ENCODE results near the gene GATA5.

The GATA5 gene

DNA sequence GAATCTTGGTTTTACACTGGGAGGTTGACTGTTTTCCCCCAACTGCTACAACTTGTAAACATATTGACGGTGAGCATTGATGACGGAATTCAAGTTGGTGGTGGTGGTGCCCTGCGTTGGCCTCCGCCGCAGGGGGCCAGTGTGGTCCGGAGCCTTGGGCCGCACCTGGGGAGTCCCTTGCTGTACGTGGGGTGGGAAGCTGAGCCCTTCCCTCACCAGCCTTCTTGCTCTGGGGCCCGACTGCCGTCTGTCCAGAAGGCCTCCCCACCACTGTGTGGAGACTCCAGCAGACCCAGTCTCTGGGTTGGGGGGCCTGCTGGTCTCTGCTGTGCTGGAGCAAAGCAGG is 11.4 kb downstream of the GATA5 start:
- TF ChIP-seq ZBTB7A (IDR thresholded peaks at IDR 0.05; ENCODE audit: low read depth) (no peak), YY1 (IDR thresholded peaks at IDR 0.05; ENCODE audit: low read depth) (no peak), EP300 (IDR thresholded peaks at IDR 0.05; ENCODE audit: borderline replicate concordance) (no peak), FOXM1 (IDR thresholded peaks at IDR 0.05; ENCODE audit: borderline replicate concordance, low read depth) (no peak), RAD21 (IDR thresholded peaks at IDR 0.05; ENCODE audit: low read depth) (no peak), CREB1 (IDR thresholded peaks at IDR 0.05; ENCODE audit: low read depth) (no peak), EGR1 (IDR thresholded peaks at IDR 0.05) (no peak), NFIC (IDR thresholded peaks at IDR 0.05) (no peak), CEBPB (IDR thresholded peaks at IDR 0.05) (no peak), TCF12 (IDR thresholded peaks at IDR 0.05; ENCODE audit: low read depth) (no peak), TEAD4 (IDR thresholded peaks at IDR 0.05) (no peak), TAF1 (IDR thresholded peaks at IDR 0.05; ENCODE audit: low read depth) (no peak)
- TF ChIP-seq, protein P1, sequence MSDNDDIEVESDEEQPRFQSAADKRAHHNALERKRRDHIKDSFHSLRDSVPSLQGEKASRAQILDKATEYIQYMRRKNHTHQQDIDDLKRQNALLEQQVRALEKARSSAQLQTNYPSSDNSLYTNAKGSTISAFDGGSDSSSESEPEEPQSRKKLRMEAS (IDR thresholded peaks at IDR 0.05), result no peak
- TF ChIP-seq, protein P2, sequence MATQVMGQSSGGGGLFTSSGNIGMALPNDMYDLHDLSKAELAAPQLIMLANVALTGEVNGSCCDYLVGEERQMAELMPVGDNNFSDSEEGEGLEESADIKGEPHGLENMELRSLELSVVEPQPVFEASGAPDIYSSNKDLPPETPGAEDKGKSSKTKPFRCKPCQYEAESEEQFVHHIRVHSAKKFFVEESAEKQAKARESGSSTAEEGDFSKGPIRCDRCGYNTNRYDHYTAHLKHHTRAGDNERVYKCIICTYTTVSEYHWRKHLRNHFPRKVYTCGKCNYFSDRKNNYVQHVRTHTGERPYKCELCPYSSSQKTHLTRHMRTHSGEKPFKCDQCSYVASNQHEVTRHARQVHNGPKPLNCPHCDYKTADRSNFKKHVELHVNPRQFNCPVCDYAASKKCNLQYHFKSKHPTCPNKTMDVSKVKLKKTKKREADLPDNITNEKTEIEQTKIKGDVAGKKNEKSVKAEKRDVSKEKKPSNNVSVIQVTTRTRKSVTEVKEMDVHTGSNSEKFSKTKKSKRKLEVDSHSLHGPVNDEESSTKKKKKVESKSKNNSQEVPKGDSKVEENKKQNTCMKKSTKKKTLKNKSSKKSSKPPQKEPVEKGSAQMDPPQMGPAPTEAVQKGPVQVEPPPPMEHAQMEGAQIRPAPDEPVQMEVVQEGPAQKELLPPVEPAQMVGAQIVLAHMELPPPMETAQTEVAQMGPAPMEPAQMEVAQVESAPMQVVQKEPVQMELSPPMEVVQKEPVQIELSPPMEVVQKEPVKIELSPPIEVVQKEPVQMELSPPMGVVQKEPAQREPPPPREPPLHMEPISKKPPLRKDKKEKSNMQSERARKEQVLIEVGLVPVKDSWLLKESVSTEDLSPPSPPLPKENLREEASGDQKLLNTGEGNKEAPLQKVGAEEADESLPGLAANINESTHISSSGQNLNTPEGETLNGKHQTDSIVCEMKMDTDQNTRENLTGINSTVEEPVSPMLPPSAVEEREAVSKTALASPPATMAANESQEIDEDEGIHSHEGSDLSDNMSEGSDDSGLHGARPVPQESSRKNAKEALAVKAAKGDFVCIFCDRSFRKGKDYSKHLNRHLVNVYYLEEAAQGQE (IDR thresholded peaks at IDR 0.05; ENCODE audit: low read depth), result no peak
- TF ChIP-seq, protein P3, sequence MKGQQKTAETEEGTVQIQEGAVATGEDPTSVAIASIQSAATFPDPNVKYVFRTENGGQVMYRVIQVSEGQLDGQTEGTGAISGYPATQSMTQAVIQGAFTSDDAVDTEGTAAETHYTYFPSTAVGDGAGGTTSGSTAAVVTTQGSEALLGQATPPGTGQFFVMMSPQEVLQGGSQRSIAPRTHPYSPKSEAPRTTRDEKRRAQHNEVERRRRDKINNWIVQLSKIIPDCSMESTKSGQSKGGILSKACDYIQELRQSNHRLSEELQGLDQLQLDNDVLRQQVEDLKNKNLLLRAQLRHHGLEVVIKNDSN (IDR thresholded peaks at IDR 0.05), result no peak

DNA sequence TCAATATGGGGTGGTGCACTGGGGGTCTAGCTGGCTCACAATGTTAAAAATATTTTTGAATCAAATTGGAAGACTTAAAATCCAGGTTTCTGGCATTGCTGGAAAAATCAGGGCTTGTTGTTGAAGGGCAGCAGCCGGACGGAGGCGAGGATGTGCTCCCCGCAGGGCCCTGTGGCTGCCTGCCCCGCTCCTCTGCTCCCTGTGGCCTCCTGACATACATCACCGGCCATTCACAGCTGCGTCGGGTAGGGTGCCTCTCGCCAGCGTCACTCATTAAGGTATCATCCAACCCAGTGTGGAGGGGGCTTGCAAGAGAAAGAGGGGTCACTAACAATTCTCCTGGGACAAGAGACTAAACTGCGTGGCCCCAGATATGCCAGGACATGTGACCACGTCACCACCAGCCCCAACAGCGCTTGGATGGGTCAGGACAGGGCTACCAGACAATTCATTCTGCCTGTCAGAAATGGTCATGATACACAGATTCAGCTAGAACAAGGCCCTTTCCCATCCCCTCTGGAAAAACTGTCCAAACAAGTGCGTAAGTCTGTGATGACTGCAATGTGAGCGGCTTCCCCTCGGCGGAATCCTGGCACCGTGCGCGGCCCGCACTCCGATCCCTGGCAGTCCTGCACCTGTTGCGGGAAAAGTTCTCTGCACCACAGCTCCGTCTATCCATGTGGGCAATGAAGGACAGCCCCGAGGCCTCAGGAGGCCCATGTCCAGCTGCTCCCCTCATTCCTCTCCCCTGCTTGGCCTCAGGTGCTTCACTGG is 12.0 kb downstream of the GATA5 start:
- no peak for TF ChIP-seq EP300 (IDR thresholded peaks at IDR 0.05; ENCODE audit: borderline replicate concordance)
- no peak for TF ChIP-seq RAD21 (IDR thresholded peaks at IDR 0.05; ENCODE audit: low read depth)
- TF ChIP-seq, protein P3 (IDR thresholded peaks at IDR 0.05), result no peak
- TF ChIP-seq EGR1 (IDR thresholded peaks at IDR 0.05), result no peak
- TF ChIP-seq, protein P1 (IDR thresholded peaks at IDR 0.05), result no peak
- TF ChIP-seq TAF1 (IDR thresholded peaks at IDR 0.05; ENCODE audit: low read depth), result no peak
- no peak for TF ChIP-seq TEAD4 (IDR thresholded peaks at IDR 0.05)
- no peak for TF ChIP-seq NFIC (IDR thresholded peaks at IDR 0.05)
- no peak for TF ChIP-seq TCF12 (IDR thresholded peaks at IDR 0.05; ENCODE audit: low read depth)
- TF ChIP-seq YY1 (IDR thresholded peaks at IDR 0.05; ENCODE audit: low read depth), result no peak
- TF ChIP-seq FOXM1 (IDR thresholded peaks at IDR 0.05; ENCODE audit: borderline replicate concordance, low read depth), result no peak
- TF ChIP-seq, protein P2 (IDR thresholded peaks at IDR 0.05; ENCODE audit: low read depth), result no peak
- TF ChIP-seq ZBTB7A (IDR thresholded peaks at IDR 0.05; ENCODE audit: low read depth), result no peak
- TF ChIP-seq CREB1 (IDR thresholded peaks at IDR 0.05; ENCODE audit: low read depth), result no peak
- no peak for TF ChIP-seq CEBPB (IDR thresholded peaks at IDR 0.05)

DNA sequence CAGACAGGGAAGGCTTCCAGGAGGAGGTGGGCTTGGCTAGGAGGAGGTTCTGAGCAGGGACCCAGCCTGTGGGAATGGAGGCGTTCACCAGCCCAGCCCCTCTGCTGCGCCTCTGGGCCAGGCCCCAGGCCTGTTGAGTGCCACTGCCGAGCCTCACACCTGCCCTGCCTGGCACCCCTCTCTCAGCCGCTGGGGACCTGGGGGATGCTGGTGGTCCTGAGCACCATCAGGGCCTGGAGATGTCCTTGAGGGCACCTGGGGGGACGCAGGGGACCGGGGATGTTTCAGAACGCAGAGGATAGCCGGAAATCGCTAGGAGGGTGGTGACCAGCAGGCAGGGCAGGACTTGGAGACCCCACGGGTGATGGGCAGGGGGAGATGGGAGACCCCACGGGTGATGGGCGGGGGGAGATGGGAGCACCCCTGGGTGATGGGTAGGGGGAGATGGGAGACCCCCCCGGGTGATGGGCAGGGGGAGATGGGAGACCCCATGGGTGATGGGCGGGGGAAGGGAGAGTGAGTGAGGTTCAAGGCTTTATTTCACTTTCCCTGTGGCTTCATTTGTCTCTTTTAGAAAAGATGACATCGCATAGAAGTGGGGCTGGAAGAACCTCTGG is 12.7 kb downstream of the GATA5 start:
- no peak for TF ChIP-seq CREB1 (IDR thresholded peaks at IDR 0.05; ENCODE audit: low read depth)
- no peak for TF ChIP-seq FOXM1 (IDR thresholded peaks at IDR 0.05; ENCODE audit: borderline replicate concordance, low read depth)
- no peak for TF ChIP-seq ZBTB7A (IDR thresholded peaks at IDR 0.05; ENCODE audit: low read depth)

DNA sequence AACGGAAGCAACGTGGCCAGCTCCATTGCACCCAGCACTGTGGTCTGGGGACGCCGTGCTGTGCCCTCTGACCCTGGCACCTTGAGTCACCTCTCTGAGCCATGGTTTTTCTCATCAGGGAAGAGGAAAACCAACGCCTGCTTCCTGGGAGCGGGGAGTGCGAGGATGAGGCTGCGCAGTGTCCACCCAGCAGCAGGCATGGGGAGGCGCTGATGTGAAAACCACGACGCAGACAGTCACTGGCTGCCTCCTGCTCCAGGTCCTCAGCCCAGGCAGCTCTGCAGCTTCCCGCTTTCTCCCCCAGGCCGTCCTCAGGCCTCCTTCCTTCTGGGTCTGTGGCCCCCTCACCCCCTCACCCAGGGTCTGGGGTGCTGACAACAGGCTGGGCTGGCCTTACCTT is 14.0 kb downstream of the GATA5 start:
- TF ChIP-seq, protein P2 (IDR thresholded peaks at IDR 0.05; ENCODE audit: low read depth), result no peak
- TF ChIP-seq, protein P1 (IDR thresholded peaks at IDR 0.05), result no peak
- TF ChIP-seq EP300 (IDR thresholded peaks at IDR 0.05; ENCODE audit: borderline replicate concordance) (no peak), CEBPB (IDR thresholded peaks at IDR 0.05) (no peak), EGR1 (IDR thresholded peaks at IDR 0.05) (no peak), TAF1 (IDR thresholded peaks at IDR 0.05; ENCODE audit: low read depth) (no peak), TEAD4 (IDR thresholded peaks at IDR 0.05) (no peak), YY1 (IDR thresholded peaks at IDR 0.05; ENCODE audit: low read depth) (no peak), TCF12 (IDR thresholded peaks at IDR 0.05; ENCODE audit: low read depth) (no peak), RAD21 (IDR thresholded peaks at IDR 0.05; ENCODE audit: low read depth) (no peak), ZBTB7A (IDR thresholded peaks at IDR 0.05; ENCODE audit: low read depth) (no peak), FOXM1 (IDR thresholded peaks at IDR 0.05; ENCODE audit: borderline replicate concordance, low read depth) (no peak), NFIC (IDR thresholded peaks at IDR 0.05) (no peak), CREB1 (IDR thresholded peaks at IDR 0.05; ENCODE audit: low read depth) (no peak)
- TF ChIP-seq, protein P3 (IDR thresholded peaks at IDR 0.05), result no peak
